ENCODE data around the gene PTPN18.

DNA sequence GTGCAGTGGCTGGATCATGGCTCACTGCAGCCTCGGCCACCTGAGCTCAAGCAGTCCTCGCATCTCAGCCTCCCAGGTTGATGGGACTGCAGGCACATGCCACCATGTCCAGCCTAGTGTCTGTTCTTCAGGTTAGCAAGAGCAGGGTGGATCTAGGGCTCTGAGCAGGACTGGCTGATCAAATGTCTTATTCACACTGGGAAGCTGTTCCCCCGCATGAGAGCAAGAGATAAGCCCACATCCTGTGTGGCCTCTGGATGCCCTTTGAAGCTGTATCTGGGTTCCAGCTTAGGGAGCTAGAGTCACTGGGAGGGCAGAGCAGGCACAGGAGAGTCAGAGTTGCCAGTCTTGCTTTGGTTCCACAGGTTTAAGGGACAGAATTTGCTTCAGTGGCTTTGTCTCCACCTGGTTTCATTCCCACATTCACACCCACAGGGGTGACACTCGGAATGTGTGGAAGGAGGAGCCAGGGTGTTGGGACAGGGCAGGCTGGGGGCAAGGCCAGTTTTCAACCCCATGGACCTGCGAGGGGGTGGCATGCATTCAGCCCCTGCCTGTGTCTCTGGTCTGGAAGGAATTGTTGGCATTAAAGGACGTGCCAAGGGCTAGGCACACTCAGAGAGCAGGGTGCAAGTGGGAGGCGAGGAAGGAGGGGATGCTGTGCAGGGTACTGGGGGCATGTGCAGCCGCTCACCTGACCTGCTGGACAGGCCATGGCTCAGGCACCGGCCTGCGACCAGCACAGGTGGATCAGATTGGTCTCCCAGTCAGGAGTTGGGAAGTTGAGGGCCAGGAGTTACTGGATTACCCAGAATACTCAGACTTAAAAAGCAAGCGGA is 24.5 kb downstream of the PTPN18 start:
- TF ChIP-seq, protein P1, sequence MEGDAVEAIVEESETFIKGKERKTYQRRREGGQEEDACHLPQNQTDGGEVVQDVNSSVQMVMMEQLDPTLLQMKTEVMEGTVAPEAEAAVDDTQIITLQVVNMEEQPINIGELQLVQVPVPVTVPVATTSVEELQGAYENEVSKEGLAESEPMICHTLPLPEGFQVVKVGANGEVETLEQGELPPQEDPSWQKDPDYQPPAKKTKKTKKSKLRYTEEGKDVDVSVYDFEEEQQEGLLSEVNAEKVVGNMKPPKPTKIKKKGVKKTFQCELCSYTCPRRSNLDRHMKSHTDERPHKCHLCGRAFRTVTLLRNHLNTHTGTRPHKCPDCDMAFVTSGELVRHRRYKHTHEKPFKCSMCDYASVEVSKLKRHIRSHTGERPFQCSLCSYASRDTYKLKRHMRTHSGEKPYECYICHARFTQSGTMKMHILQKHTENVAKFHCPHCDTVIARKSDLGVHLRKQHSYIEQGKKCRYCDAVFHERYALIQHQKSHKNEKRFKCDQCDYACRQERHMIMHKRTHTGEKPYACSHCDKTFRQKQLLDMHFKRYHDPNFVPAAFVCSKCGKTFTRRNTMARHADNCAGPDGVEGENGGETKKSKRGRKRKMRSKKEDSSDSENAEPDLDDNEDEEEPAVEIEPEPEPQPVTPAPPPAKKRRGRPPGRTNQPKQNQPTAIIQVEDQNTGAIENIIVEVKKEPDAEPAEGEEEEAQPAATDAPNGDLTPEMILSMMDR (IDR thresholded peaks at IDR 0.05; ENCODE audit: extremely low read depth in 1 of 2, insufficient read depth in 1 of 2, low read depth in 1 of 2, low read length in 2 of 2) = no peak
- TF ChIP-seq POLR2A (IDR thresholded peaks at IDR 0.05; ENCODE audit: low read depth, low read length) (no peak), EZH2 (IDR thresholded peaks at IDR 0.05; ENCODE audit: borderline replicate concordance, low read depth, low read length, severe bottlenecking) (no peak), POLR2AphosphoS5 (IDR thresholded peaks at IDR 0.05; ENCODE audit: insufficient read depth, low read depth, low read length) (no peak)
